Smooth muscle cell (in vitro differentiated cells): ENCODE results near the gene CD177. TPM values are rescaled to one million over a fixed set of nuclear protein-coding genes. Genes with fewer than 3 reads are reported as not detected.

Experiments
- DNase-seq: peaks from one replicate; lab custom pipeline; 2025; ENCODE audit not compliant: unreplicated experiment; lab: John Stamatoyannopoulos, UW
- H2AFZ ChIP-seq: fragments of 200-600 bp; sonication (generic); 2 replicates; pipeline ENCODE4 v1.6.0; 2016; ENCODE audit warnings: antibody characterized with exemption, low read depth, mild to moderate bottlenecking
- H3F3A ChIP-seq: fragments of 200-600 bp; sonication (generic); 2 replicates; pipeline ENCODE4 v1.6.0; 2017; ENCODE audit warnings: antibody characterized with exemption, low read depth
- H3K27ac ChIP-seq: fragments of 200-600 bp; sonication (generic); 2 replicates; pipeline ENCODE4 v1.5.1; 2016; ENCODE audit warnings: low read depth, mild to moderate bottlenecking
- H3K27me3 ChIP-seq: fragments of 200-600 bp; sonication (generic); 2 replicates; pipeline ENCODE4 v1.6.1; 2016; ENCODE audit warnings: low read depth, mild to moderate bottlenecking
- H3K36me3 ChIP-seq: fragments of 200-600 bp; sonication (generic); 2 replicates; pipeline ENCODE4 v1.5.1; 2016; ENCODE audit warnings: low read depth
- H3K4me1 ChIP-seq: fragments of 200-600 bp; sonication (generic); 2 replicates; pipeline ENCODE4 v1.5.1; 2016; ENCODE audit warnings: low read depth
- H3K4me2 ChIP-seq: fragments of 200-600 bp; sonication (generic); 2 replicates; pipeline ENCODE4 v1.6.0; 2016; ENCODE audit warnings: mild to moderate bottlenecking
- H3K4me3 ChIP-seq: fragments of 200-600 bp; sonication (generic); 2 replicates; pipeline ENCODE4 v1.5.1; 2016; ENCODE audit warnings: mild to moderate bottlenecking
- H3K79me2 ChIP-seq: fragments of 200-600 bp; sonication (generic); 2 replicates; pipeline ENCODE4 v1.6.0; 2016; ENCODE audit warnings: low read depth, mild to moderate bottlenecking
- H3K9ac ChIP-seq: fragments of 200-600 bp; sonication (generic); 2 replicates; pipeline ENCODE4 v1.6.0; 2016; ENCODE audit warnings: low read depth
- H3K9me3 ChIP-seq: fragments of 200-600 bp; sonication (generic); replicated peaks from 2 replicates; pipeline ENCODE4 v1.5.1; 2016; ENCODE audit warnings: low read depth
- H4K20me1 ChIP-seq: fragments of 200-600 bp; sonication (generic); 2 replicates; pipeline ENCODE4 v1.6.0; 2016; ENCODE audit warnings: low read depth
- CTCF ChIP-seq: fragments of 200-600 bp; sonication (generic); IDR thresholded peaks from 2 replicates; pipeline ENCODE4 v1.5.1; 2017; ENCODE audit warnings: borderline replicate concordance, mild to moderate bottlenecking, antibody characterized with exemption; ENCODE audit not compliant: insufficient read depth, poor library complexity, severe bottlenecking
- WGBS: methylation state at CpG from one replicate; pipeline ENCODE4 v1.1.7; 2016; ENCODE audit warnings: low lambda C conversion rate; 5-methylcytosine and 5-hydroxymethylcytosine counted together
- polyA plus RNA-seq: library from polyadenylated mRNA; unstranded; fragments of >200 nt; fragmentation: Nextera tagmentation; extraction: Ambion mirVana; gene quantifications from 2 replicates; pipeline ENCODE4 v1.2.1, GENCODE V29; 2016
- total RNA-seq: library from RNA; depleted of rRNA; stranded (reverse); fragments of >200 nt; gene quantifications from 2 replicates; pipeline ENCODE4 v1.2.3, GENCODE V29; 2014

Gene CD177
- total RNA-seq (not detected in 2 replicates), polyA plus RNA-seq (not detected in 2 replicates)

GRCh38 chr19:43353606-43354304 lies at the start of gene CD177:
CD177 (plus strand) TSS chr19:43353686; CDS start chr19:43353715, 29 bp downstream.
- Histone ChIP-seq H3K27ac (no peak within 1 kb of the TSS), H3F3A (no peaks in the 10 kb centered on the region), H3K4me3 (no peak within 1 kb of the TSS), H2AFZ (no peak within 1 kb of the TSS), H4K20me1 (no peaks in the 10 kb centered on the region), H3K79me2 (no peaks in the 10 kb centered on the region), H3K9ac (no peak within 1 kb of the TSS), H3K27me3 (peaks cover 20% of the 10 kb centered on the region), H3K4me1 (no peaks in the 10 kb centered on the region), H3K4me2 (no peak within 1 kb of the TSS), H3K36me3 (no peaks in the 10 kb centered on the region), H3K9me3 (no peaks in the 10 kb centered on the region)
- no peak for DNase-seq
- no peak for TF ChIP-seq CTCF
- 9% methylated on average over 25 of the region's 27 CpGs for WGBS

GRCh38 chr19:43305642-43306041 lies 47.8 kb upstream of the CD177 start:
- no peak for TF ChIP-seq CTCF
- H4K20me1 ChIP-seq: no peaks in the 10 kb centered on the region
- H3K27me3 ChIP-seq: no peaks in the 10 kb centered on the region
- H2AFZ ChIP-seq: no peak overlapping the region
- no peaks in the 10 kb centered on the region for H3K79me2 ChIP-seq
- H3K36me3 ChIP-seq: no peaks in the 10 kb centered on the region
- no peak for DNase-seq
- no peaks in the 10 kb centered on the region for H3K4me1 ChIP-seq
- H3K9me3 ChIP-seq: peaks cover under 1% of the 10 kb centered on the region
- H3K4me2 ChIP-seq: no peak overlapping the region
- H3F3A ChIP-seq: no peaks in the 10 kb centered on the region
- no peak overlapping the region for H3K27ac ChIP-seq
- 63% methylated on average over 5 of the region's 5 CpGs for WGBS
- H3K9ac ChIP-seq: no peak overlapping the region
- H3K4me3 ChIP-seq: no peak overlapping the region

- no peak for DNase-seq
- Histone ChIP-seq H3K4me2 (no peak overlapping the region), H3K4me3 (no peak overlapping the region), H3K27me3 (no peaks in the 10 kb centered on the region), H3K9me3 (no peaks in the 10 kb centered on the region), H3K4me1 (no peaks in the 10 kb centered on the region), H3F3A (no peaks in the 10 kb centered on the region), H3K79me2 (no peaks in the 10 kb centered on the region), H3K36me3 (no peaks in the 10 kb centered on the region), H4K20me1 (no peaks in the 10 kb centered on the region), H3K9ac (no peak overlapping the region), H2AFZ (no peak overlapping the region), H3K27ac (no peak overlapping the region)
- 94% methylated on average over 1 of the region's 1 CpG for WGBS
- no peak for TF ChIP-seq CTCF
Observed at GRCh38 chr19:43306097-43306496, 47.4 kb upstream of the CD177 start.

- no peak overlapping the region for H2AFZ ChIP-seq
- H3K36me3 ChIP-seq: no peaks in the 10 kb centered on the region
- H3K9me3 ChIP-seq: no peaks in the 10 kb centered on the region
- H3K4me1 ChIP-seq: no peaks in the 10 kb centered on the region
- no peaks in the 10 kb centered on the region for H4K20me1 ChIP-seq
- H3K4me2 ChIP-seq: no peak overlapping the region
- H3F3A ChIP-seq: no peaks in the 10 kb centered on the region
- no peak overlapping the region for H3K27ac ChIP-seq
- 52% methylated on average over 5 of the region's 5 CpGs for WGBS
- no peak for DNase-seq
- H3K27me3 ChIP-seq: no peaks in the 10 kb centered on the region
- no peak overlapping the region for H3K9ac ChIP-seq
- no peaks in the 10 kb centered on the region for H3K79me2 ChIP-seq
- H3K4me3 ChIP-seq: no peak overlapping the region
- no peak for TF ChIP-seq CTCF
Observed at GRCh38 chr19:43308244-43308815, 45.2 kb upstream of the CD177 start.
